ENCODE measurements around the gene SMIM32. TPM values are rescaled to one million over a fixed set of nuclear protein-coding genes. Genes with fewer than 3 reads are reported as not detected.

Gene SMIM32
- total RNA-seq, 4 donors from 2014 or later: 0.27 TPM; not detected in 3

GRCh38 chr5:136200130-136200529 lies 7.2 kb upstream of the SMIM32 start:
- intact Hi-C loops (cut with DNase I; ENCODE audit: low total_unique reads) (no loop called here), in situ Hi-C loops (cut with MboI; ENCODE audit: low sequenced_read_pairs in 4 of 4) (no loop called here)
- Histone ChIP-seq H3K36me3 (no peaks in the 10 kb centered on the region), H3K9me3 (no peaks in the 10 kb centered on the region), H3K4me3 (no peak overlapping the region), H3K4me1 (no peaks in the 10 kb centered on the region), H3K27me3 (no peaks in the 10 kb centered on the region), H3K27ac (no peak overlapping the region)
- no peak for TF ChIP-seq CTCF (IDR thresholded peaks at IDR 0.05 in 4 of 5, conservative IDR thresholded peaks at IDR 0.05 in 1 of 5)
- TF ChIP-seq POLR2A (IDR thresholded peaks at IDR 0.05): no peak
- ATAC-seq (no peak), DNase-seq (no peak)

GRCh38 chr5:136199408-136199807 lies 6.4 kb upstream of the SMIM32 start:
- ATAC-seq (no peak), DNase-seq (no peak)
- no peaks in the 10 kb centered on the region for H3K36me3 ChIP-seq
- intact Hi-C loops (cut with DNase I; ENCODE audit: low total_unique reads) (no loop called here), in situ Hi-C loops (cut with MboI; ENCODE audit: low sequenced_read_pairs in 4 of 4) (no loop called here)
- no peaks in the 10 kb centered on the region for H3K27me3 ChIP-seq
- no peak overlapping the region for H3K4me3 ChIP-seq
- H3K27ac ChIP-seq: no peak overlapping the region
- no peaks in the 10 kb centered on the region for H3K9me3 ChIP-seq
- no peak for TF ChIP-seq POLR2A (IDR thresholded peaks at IDR 0.05)
- TF ChIP-seq CTCF (IDR thresholded peaks at IDR 0.05 in 4 of 5, conservative IDR thresholded peaks at IDR 0.05 in 1 of 5): no peak
- no peaks in the 10 kb centered on the region for H3K4me1 ChIP-seq

DNA sequence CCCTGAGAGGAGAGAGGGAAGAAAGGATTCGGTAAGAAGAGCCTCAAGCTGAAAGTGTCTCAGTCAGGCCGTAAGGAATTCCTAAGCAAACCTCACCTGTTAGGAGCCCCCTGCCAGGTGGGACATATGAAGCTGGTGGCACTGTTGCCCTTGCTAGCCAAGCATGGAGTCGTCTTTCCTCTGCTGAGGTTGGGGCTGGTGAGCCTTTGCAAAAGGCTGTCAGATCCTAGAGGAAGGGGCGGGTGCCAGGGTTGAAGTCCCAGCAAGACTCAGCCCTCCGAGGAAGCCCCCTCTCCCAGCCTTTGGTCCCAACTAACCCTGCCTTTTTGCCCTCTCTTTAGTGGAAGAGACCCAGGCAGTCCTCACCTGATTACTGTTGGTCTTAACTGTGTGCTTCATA lies 5.5 kb upstream of the SMIM32 start:
- intact Hi-C loops (cut with DNase I; ENCODE audit: low total_unique reads) (no loop called here), in situ Hi-C loops (cut with MboI; ENCODE audit: low sequenced_read_pairs in 4 of 4) (no loop called here)
- TF ChIP-seq CTCF (IDR thresholded peaks at IDR 0.05 in 4 of 5, conservative IDR thresholded peaks at IDR 0.05 in 1 of 5) (no peak), POLR2A (IDR thresholded peaks at IDR 0.05) (no peak)
- no peak overlapping the region for H3K27ac ChIP-seq
- DNase-seq: no peak
- ATAC-seq: no peak
- no peaks in the 10 kb centered on the region for H3K27me3 ChIP-seq
- no peaks in the 10 kb centered on the region for H3K36me3 ChIP-seq
- no peaks in the 10 kb centered on the region for H3K9me3 ChIP-seq
- H3K4me3 ChIP-seq: no peak overlapping the region
- H3K4me1 ChIP-seq: no peaks in the 10 kb centered on the region

- Histone ChIP-seq H3K36me3 (no peaks in the 10 kb centered on the region), H3K9me3 (no peaks in the 10 kb centered on the region), H3K4me1 (peaks cover 0 to 6% of the 10 kb centered on the region in 2 donors), H3K27ac (no peak overlapping the region), H3K27me3 (no peaks in the 10 kb centered on the region), H3K4me3 (no peak overlapping the region)
- in situ Hi-C loops (cut with MboI; ENCODE audit: low sequenced_read_pairs in 4 of 4): no loop called here
- ATAC-seq: no peak
- DNase-seq: no peak
- intact Hi-C loops (cut with DNase I; ENCODE audit: low total_unique reads): no loop called here
- no peak for TF ChIP-seq CTCF (IDR thresholded peaks at IDR 0.05 in 4 of 5, conservative IDR thresholded peaks at IDR 0.05 in 1 of 5)
- no peak for TF ChIP-seq POLR2A (IDR thresholded peaks at IDR 0.05)
These were observed 4.6 kb upstream of the SMIM32 start for GRCh38 chr5:136197462-136198142.
